SK-N-SH treated with all-trans-retinoic acid at 6 μM for 48 hours (cell line): Measurements from ENCODE around the gene AP2A2.
A peak's percentile ranks its signal among the peaks of the same experiment; 100 is the strongest.

Experiments
- ATAC-seq: fragments of 200-7000 bp; cut with Tn5 transposase; 3 replicates; pipeline ENCODE4 v1.9.1; 2020; ENCODE audit warnings: mild to moderate bottlenecking, moderate library complexity
- ARNTL ChIP-seq: fragments of 450-650 bp; formaldehyde crosslinking; IDR thresholded peaks from 2 replicates; pipeline ENCODE4 v1.5.0; 2020; ENCODE audit warnings: low read depth, mild to moderate bottlenecking, moderate library complexity, borderline replicate concordance
- BACH2 ChIP-seq: fragments of 250-450 bp; sonication (Bioruptor Pico); IDR thresholded peaks from 2 replicates; pipeline ENCODE4 v1.9.0; 2021; ENCODE audit warnings: mild to moderate bottlenecking, borderline replicate concordance
- CSDC2 ChIP-seq: fragments of 250-450 bp; sonication (Bioruptor Pico); IDR thresholded peaks from 2 replicates; pipeline ENCODE4 v1.5.0; 2020; ENCODE audit warnings: mild to moderate bottlenecking, moderate library complexity
- ESRRG ChIP-seq: fragments of 250-450 bp; sonication (Bioruptor Pico); IDR thresholded peaks from 2 replicates; pipeline ENCODE4 v1.6.1; 2021; ENCODE audit warnings: mild to moderate bottlenecking
- GLIS3 ChIP-seq: fragments of 250-450 bp; sonication (Bioruptor Pico); IDR thresholded peaks from 2 replicates; pipeline ENCODE4 v1.5.0; 2020; ENCODE audit warnings: mild to moderate bottlenecking, moderate library complexity
- ISL1 ChIP-seq: fragments of 250-450 bp; sonication (Bioruptor Pico); IDR thresholded peaks from 2 replicates; pipeline ENCODE4 v2.1.2; 2022; ENCODE audit warnings: mild to moderate bottlenecking, moderate library complexity
- OSR1 ChIP-seq: fragments of 250-450 bp; sonication (Bioruptor Pico); IDR thresholded peaks from 2 replicates; pipeline ENCODE4 v1.8.0; 2022; ENCODE audit warnings: moderate library complexity, mild to moderate bottlenecking, inconsistent platforms
- PATZ1 ChIP-seq: fragments of 250-450 bp; sonication (Bioruptor Pico); IDR thresholded peaks from 2 replicates; pipeline ENCODE4 v1.8.0; 2020; ENCODE audit warnings: mild to moderate bottlenecking, moderate library complexity, borderline replicate concordance
- PPARA ChIP-seq: fragments of 250-450 bp; sonication (Bioruptor Pico); IDR thresholded peaks from 2 replicates; pipeline ENCODE4 v1.5.0; 2020; ENCODE audit warnings: mild to moderate bottlenecking, borderline replicate concordance
- RARB ChIP-seq: fragments of 250-450 bp; sonication (Bioruptor Pico); IDR thresholded peaks from 2 replicates; pipeline ENCODE4 v1.8.0; 2021; ENCODE audit warnings: mild to moderate bottlenecking, moderate library complexity
- SNAI2 ChIP-seq: fragments of 250-450 bp; sonication (Bioruptor Pico); IDR thresholded peaks from 2 replicates; pipeline ENCODE4 v1.5.0; 2020; ENCODE audit warnings: mild to moderate bottlenecking, moderate library complexity
- TOX ChIP-seq: fragments of 250-450 bp; sonication (Bioruptor Pico); IDR thresholded peaks from 2 replicates; pipeline ENCODE4 v1.8.0; 2021; ENCODE audit warnings: mild to moderate bottlenecking, moderate library complexity, borderline replicate concordance
- ZC3H10 ChIP-seq: fragments of 250-450 bp; sonication (Bioruptor Pico); IDR thresholded peaks from 2 replicates; pipeline ENCODE4 v1.5.1; 2021; ENCODE audit warnings: mild to moderate bottlenecking, moderate library complexity
- ZFP30 ChIP-seq: fragments of 450-650 bp; formaldehyde crosslinking; IDR thresholded peaks from 2 replicates; pipeline ENCODE4 v1.5.0; 2022; ENCODE audit warnings: mild to moderate bottlenecking, moderate library complexity
- ZNF8 ChIP-seq: fragments of 450-650 bp; formaldehyde crosslinking; IDR thresholded peaks from 2 replicates; pipeline ENCODE4 v1.5.0; 2020; ENCODE audit warnings: mild to moderate bottlenecking, moderate library complexity
- TF ChIP-seq, protein P1 (sequence below): fragments of 250-450 bp; sonication (Bioruptor Pico); IDR thresholded peaks from 2 replicates; pipeline ENCODE4 v1.8.0; 2021; ENCODE audit warnings: low read depth, mild to moderate bottlenecking, moderate library complexity, borderline replicate concordance
- TF ChIP-seq, protein P2 (sequence below): fragments of 250-450 bp; sonication (Bioruptor Pico); IDR thresholded peaks from 2 replicates; pipeline ENCODE4 v1.5.1; 2021; ENCODE audit warnings: mild to moderate bottlenecking, moderate library complexity
- TF ChIP-seq, protein P3 (sequence below): fragments of 250-450 bp; sonication (Bioruptor Pico); IDR thresholded peaks from 2 replicates; pipeline ENCODE4 v1.5.0; 2020; ENCODE audit warnings: mild to moderate bottlenecking, moderate library complexity

AP2A2 gene

DNA sequence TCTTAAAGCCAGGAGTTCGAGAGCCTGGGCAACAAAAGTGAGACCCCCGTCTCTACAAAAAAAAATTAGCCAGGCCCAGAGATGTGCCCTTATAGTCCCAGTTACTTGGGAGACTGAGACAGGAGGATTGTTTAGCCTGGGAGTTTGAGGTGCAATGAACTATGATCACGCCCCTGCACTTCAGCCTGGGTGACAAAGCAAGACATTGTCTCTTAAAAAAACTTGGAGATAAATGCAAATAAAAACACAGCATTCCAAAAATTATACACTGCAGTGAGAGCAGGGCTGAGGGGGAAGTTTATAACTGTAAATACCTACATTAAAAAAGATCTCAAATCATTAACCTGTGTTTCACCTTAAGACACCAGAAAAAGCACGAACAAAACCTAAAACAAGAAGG lies 22.1 kb downstream of the AP2A2 start:
- ATAC-seq = no peak
- TF ChIP-seq PATZ1 (CRISPR knock-in tag) = no peak
- TF ChIP-seq RARB (CRISPR knock-in tag) = no peak
- TF ChIP-seq ZNF8 (CRISPR knock-in tag) = no peak
- no peak for TF ChIP-seq GLIS3 (CRISPR knock-in tag)
- TF ChIP-seq BACH2 (CRISPR knock-in tag) = no peak
- no peak for TF ChIP-seq ESRRG (CRISPR knock-in tag)
- TF ChIP-seq ZC3H10 (CRISPR knock-in tag) = no peak
- no peak for TF ChIP-seq ZFP30
- TF ChIP-seq ISL1 (CRISPR knock-in tag) = no peak
- TF ChIP-seq PPARA = no peak
- no peak for TF ChIP-seq CSDC2 (CRISPR knock-in tag)
- TF ChIP-seq, protein P1, sequence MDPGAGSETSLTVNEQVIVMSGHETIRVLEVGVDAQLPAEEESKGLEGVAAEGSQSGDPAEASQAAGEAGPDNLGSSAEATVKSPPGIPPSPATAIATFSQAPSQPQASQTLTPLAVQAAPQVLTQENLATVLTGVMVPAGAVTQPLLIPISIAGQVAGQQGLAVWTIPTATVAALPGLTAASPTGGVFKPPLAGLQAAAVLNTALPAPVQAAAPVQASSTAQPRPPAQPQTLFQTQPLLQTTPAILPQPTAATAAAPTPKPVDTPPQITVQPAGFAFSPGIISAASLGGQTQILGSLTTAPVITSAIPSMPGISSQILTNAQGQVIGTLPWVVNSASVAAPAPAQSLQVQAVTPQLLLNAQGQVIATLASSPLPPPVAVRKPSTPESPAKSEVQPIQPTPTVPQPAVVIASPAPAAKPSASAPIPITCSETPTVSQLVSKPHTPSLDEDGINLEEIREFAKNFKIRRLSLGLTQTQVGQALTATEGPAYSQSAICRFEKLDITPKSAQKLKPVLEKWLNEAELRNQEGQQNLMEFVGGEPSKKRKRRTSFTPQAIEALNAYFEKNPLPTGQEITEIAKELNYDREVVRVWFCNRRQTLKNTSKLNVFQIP (CRISPR knock-in tag) = no peak
- TF ChIP-seq SNAI2 (CRISPR knock-in tag) = no peak
- no peak for TF ChIP-seq TOX (CRISPR knock-in tag)
- TF ChIP-seq, protein P2, sequence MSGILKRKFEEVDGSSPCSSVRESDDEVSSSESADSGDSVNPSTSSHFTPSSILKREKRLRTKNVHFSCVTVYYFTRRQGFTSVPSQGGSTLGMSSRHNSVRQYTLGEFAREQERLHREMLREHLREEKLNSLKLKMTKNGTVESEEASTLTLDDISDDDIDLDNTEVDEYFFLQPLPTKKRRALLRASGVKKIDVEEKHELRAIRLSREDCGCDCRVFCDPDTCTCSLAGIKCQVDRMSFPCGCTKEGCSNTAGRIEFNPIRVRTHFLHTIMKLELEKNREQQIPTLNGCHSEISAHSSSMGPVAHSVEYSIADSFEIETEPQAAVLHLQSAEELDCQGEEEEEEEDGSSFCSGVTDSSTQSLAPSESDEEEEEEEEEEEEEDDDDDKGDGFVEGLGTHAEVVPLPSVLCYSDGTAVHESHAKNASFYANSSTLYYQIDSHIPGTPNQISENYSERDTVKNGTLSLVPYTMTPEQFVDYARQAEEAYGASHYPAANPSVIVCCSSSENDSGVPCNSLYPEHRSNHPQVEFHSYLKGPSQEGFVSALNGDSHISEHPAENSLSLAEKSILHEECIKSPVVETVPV (CRISPR knock-in tag) = no peak
- TF ChIP-seq, protein P3, sequence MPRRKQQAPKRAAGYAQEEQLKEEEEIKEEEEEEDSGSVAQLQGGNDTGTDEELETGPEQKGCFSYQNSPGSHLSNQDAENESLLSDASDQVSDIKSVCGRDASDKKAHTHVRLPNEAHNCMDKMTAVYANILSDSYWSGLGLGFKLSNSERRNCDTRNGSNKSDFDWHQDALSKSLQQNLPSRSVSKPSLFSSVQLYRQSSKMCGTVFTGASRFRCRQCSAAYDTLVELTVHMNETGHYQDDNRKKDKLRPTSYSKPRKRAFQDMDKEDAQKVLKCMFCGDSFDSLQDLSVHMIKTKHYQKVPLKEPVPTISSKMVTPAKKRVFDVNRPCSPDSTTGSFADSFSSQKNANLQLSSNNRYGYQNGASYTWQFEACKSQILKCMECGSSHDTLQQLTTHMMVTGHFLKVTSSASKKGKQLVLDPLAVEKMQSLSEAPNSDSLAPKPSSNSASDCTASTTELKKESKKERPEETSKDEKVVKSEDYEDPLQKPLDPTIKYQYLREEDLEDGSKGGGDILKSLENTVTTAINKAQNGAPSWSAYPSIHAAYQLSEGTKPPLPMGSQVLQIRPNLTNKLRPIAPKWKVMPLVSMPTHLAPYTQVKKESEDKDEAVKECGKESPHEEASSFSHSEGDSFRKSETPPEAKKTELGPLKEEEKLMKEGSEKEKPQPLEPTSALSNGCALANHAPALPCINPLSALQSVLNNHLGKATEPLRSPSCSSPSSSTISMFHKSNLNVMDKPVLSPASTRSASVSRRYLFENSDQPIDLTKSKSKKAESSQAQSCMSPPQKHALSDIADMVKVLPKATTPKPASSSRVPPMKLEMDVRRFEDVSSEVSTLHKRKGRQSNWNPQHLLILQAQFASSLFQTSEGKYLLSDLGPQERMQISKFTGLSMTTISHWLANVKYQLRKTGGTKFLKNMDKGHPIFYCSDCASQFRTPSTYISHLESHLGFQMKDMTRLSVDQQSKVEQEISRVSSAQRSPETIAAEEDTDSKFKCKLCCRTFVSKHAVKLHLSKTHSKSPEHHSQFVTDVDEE (CRISPR knock-in tag) = no peak

DNA sequence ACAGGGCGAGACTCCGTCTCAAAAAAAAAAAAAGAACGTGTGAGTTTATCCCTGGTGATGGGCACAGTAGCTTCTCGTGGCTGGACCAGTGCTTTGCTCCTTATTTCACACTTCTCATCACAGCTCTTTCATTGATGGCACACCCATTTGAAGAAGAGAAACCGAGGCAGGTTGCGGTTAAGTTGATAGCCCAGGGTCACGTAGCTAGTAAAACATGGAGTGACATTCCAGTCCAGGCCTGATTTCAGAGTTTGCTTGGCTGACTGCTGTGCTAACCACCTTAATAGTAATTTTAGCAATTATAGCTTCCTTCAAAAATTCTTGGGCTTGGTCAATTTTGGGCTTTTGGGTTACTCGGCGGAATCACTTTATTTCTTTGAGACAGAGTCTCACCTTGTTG lies 25.8 kb downstream of the AP2A2 start:
- no peak for ATAC-seq
- TF ChIP-seq OSR1 (CRISPR knock-in tag) (no peak), GLIS3 (CRISPR knock-in tag) (no peak), ZFP30 (no peak), PPARA (no peak), SNAI2 (CRISPR knock-in tag) (no peak), ESRRG (CRISPR knock-in tag) (no peak), ZC3H10 (CRISPR knock-in tag) (no peak)
- TF ChIP-seq, protein P2 (CRISPR knock-in tag) = no peak

- ATAC-seq = peak; percentile 74
- TF ChIP-seq ARNTL (CRISPR knock-in tag) = no peak
- TF ChIP-seq, protein P3 (CRISPR knock-in tag) = no peak
- no peak for TF ChIP-seq GLIS3 (CRISPR knock-in tag)
- no peak for TF ChIP-seq BACH2 (CRISPR knock-in tag)
- TF ChIP-seq, protein P2 (CRISPR knock-in tag) = no peak
- TF ChIP-seq, all 23 proteins: peak for 0
Measured at GRCh38 chr11:952406-953385, 27.0 kb downstream of the AP2A2 start.
